H1 (cell line): Measurements from ENCODE around the gene PTPN3. TPM values are rescaled to one million over a fixed set of nuclear protein-coding genes. Genes with fewer than 3 reads are reported as not detected.

Experiments
- CTCF ChIA-PET: fragments of 300-600 bp; sonication (Branson Sonifier 250); formaldehyde crosslinking; loops from one replicate; lab custom pipeline; 2021; ENCODE audit not compliant: partially characterized antibody; lab: Charles Lee
- POLR2A ChIA-PET: fragments of 300-600 bp; sonication (Branson Sonifier 250); formaldehyde crosslinking; loops from one replicate; lab custom pipeline; 2021; ENCODE audit warnings: inconsistent platforms; ENCODE audit not compliant: partially characterized antibody; lab: Charles Lee
- DNase-seq, 2 experiments: peaks; one replicate each; pipeline versions ENCODE4 v3.0.0 to v3.0.0-alpha.2; 2010 to 2022; ENCODE audit warnings: low spot score in 2 of 2, low read depth in 1 of 2, mixed read lengths in 1 of 2
- FAIRE-seq: peaks from 2 replicates; lab custom pipeline; 2011; peaks lifted over from hg19 to GRCh38; lab: Jason Lieb, UNC
- H2AFZ ChIP-seq: 2 replicates; pipeline ENCODE4 v1.8.1; 2012; ENCODE audit warnings: low read length, inconsistent platforms
- H2AK5ac ChIP-seq: 2 replicates; pipeline ENCODE4 v1.6.1; 2013; ENCODE audit warnings: low read depth, low read length
- H2BK120ac ChIP-seq: replicated peaks from 2 replicates; pipeline ENCODE3; 2013; ENCODE audit warnings: low read depth, low read length, inconsistent platforms
- H2BK12ac ChIP-seq: 2 replicates; pipeline ENCODE4 v1.6.1; 2013; ENCODE audit warnings: low read depth, low read length
- H2BK15ac ChIP-seq: 2 replicates; pipeline ENCODE4 v1.6.1; 2013; ENCODE audit warnings: low read length
- H2BK20ac ChIP-seq: 2 replicates; pipeline ENCODE4 v1.6.1; 2013; ENCODE audit warnings: low read length
- H2BK5ac ChIP-seq: 2 replicates; pipeline ENCODE4 v1.6.1; 2013; ENCODE audit warnings: low read depth, low read length
- H3K14ac ChIP-seq: 2 replicates; pipeline ENCODE4 v1.6.1; 2013; ENCODE audit warnings: inconsistent platforms; ENCODE audit not compliant: insufficient read length
- H3K18ac ChIP-seq: 2 replicates; pipeline ENCODE4 v1.6.1; 2013; ENCODE audit warnings: low read length; ENCODE audit errors: extremely low read depth
- H3K23ac ChIP-seq: 2 replicates; pipeline ENCODE4 v1.6.1; 2013; ENCODE audit warnings: inconsistent platforms; ENCODE audit not compliant: insufficient read length
- H3K23me2 ChIP-seq: 2 replicates; pipeline ENCODE4 v1.6.1; 2013; ENCODE audit warnings: low read depth, low read length
- H3K27ac ChIP-seq: 2 replicates; pipeline ENCODE4 v1.6.1; 2011; ENCODE audit warnings: low read depth, low read length, inconsistent platforms
- H3K27me3 ChIP-seq, 4 experiments: replicated peaks in 1 of 4; 1 replicate in 1 of 4; 2 replicates in 3 of 4; pipeline versions ENCODE4 v1.6.1 to v1.8.1; 2011 to 2013; ENCODE audit warnings: low read length in 3 of 4, mild to moderate bottlenecking in 3 of 4, inconsistent platforms in 2 of 4, mixed read lengths in 2 of 4, moderate library complexity in 1 of 4; ENCODE audit not compliant: control insufficient read depth in 3 of 4, insufficient read depth in 3 of 4; ENCODE audit errors: extremely low read depth in 1 of 4
- H3K36me3 ChIP-seq, 4 experiments: 2 replicates each; pipeline versions ENCODE4 v1.6.1 to v1.8.1; 2011 to 2013; ENCODE audit warnings: mild to moderate bottlenecking in 4 of 4, low read length in 3 of 4, moderate library complexity in 2 of 4, control low read depth in 1 of 4, inconsistent platforms in 1 of 4; ENCODE audit not compliant: insufficient read depth in 4 of 4, control insufficient read depth in 2 of 4
- H3K4ac ChIP-seq: replicated peaks from 2 replicates; pipeline ENCODE3; 2013; ENCODE audit warnings: low read length, low read depth, mixed read lengths, inconsistent platforms; ENCODE audit not compliant: insufficient read length
- H3K4me1 ChIP-seq, 4 experiments: replicated peaks in 1 of 4; 1 replicate in 1 of 4; 2 replicates in 3 of 4; pipeline versions ENCODE4 v1.6.1 to v1.8.1; 2011 to 2013; ENCODE audit warnings: low read length in 3 of 4, inconsistent platforms in 2 of 4, mixed read lengths in 1 of 4; ENCODE audit not compliant: insufficient read depth in 4 of 4, control insufficient read depth in 3 of 4
- H3K4me2 ChIP-seq, 2 experiments: 2 replicates each; pipeline versions ENCODE4 v1.6.1 to v1.8.1; 2011 to 2013; ENCODE audit warnings: low read depth in 2 of 2, low read length in 2 of 2, control low read depth in 1 of 2, inconsistent platforms in 1 of 2, mild to moderate bottlenecking in 1 of 2; ENCODE audit not compliant: insufficient read depth in 1 of 2
- H3K4me3 ChIP-seq, 4 experiments: fragments of 200-600, 300-600 bp in 1 of 4; sonication (generic), shearing (Covaris generic), sonication (Bioruptor Twin) in 1 of 4; 2 replicates each; pipeline versions ENCODE4 v1.5.1 to v1.8.1; 2011 to 2016; ENCODE audit warnings: low read length in 4 of 4, low read depth in 3 of 4, control low read depth in 2 of 4, inconsistent platforms in 2 of 4, mild to moderate bottlenecking in 2 of 4, mixed read lengths in 1 of 4, moderate library complexity in 1 of 4; ENCODE audit not compliant: insufficient read depth in 2 of 4; ENCODE audit errors: extremely low read depth in 1 of 4
- H3K56ac ChIP-seq: replicated peaks from 2 replicates; pipeline ENCODE3; 2013; ENCODE audit warnings: low read depth, mild to moderate bottlenecking, mixed read lengths, low read length, inconsistent platforms; ENCODE audit not compliant: insufficient read length
- H3K79me1 ChIP-seq: 2 replicates; pipeline ENCODE4 v1.6.1; 2013; ENCODE audit warnings: low read depth, low read length, control low read depth
- H3K79me2 ChIP-seq, 2 experiments: 2 replicates each; pipeline versions ENCODE4 v1.6.1 to v1.8.1; 2012 to 2013; ENCODE audit warnings: low read length in 2 of 2, mild to moderate bottlenecking in 2 of 2, inconsistent platforms in 1 of 2; ENCODE audit not compliant: insufficient read depth in 2 of 2, control insufficient read depth in 1 of 2
- H3K9ac ChIP-seq, 4 experiments: replicated peaks in 1 of 4; 1 replicate in 1 of 4; 2 replicates in 3 of 4; pipeline versions ENCODE4 v1.6.1 to v1.8.1; 2011 to 2013; ENCODE audit warnings: low read depth in 3 of 4, low read length in 3 of 4, control low read depth in 2 of 4, mild to moderate bottlenecking in 2 of 4, moderate library complexity in 2 of 4, inconsistent platforms in 1 of 4; ENCODE audit errors: extremely low read depth in 1 of 4
- H3K9me3 ChIP-seq, 2 experiments: 2 replicates each; pipeline versions ENCODE4 v1.6.1 to v1.8.1; 2012 to 2013; ENCODE audit warnings: mild to moderate bottlenecking in 2 of 2, moderate library complexity in 2 of 2, control low read depth in 1 of 2, inconsistent platforms in 1 of 2, low read depth in 1 of 2, low read length in 1 of 2, mixed read lengths in 1 of 2; ENCODE audit not compliant: insufficient read depth in 2 of 2
- H4K20me1 ChIP-seq, 2 experiments: replicated peaks in 1 of 2; 2 replicates each; pipeline versions ENCODE3 to v1.8.1; 2011 to 2013; ENCODE audit warnings: inconsistent platforms in 2 of 2, low read length in 2 of 2, mild to moderate bottlenecking in 1 of 2; ENCODE audit not compliant: insufficient read depth in 2 of 2, control insufficient read depth in 1 of 2
- H4K5ac ChIP-seq: 2 replicates; pipeline ENCODE4 v1.6.1; 2013; ENCODE audit warnings: low read length, low read depth, mixed read lengths, inconsistent platforms; ENCODE audit not compliant: insufficient read length
- H4K8ac ChIP-seq: 2 replicates; pipeline ENCODE4 v1.8.0; 2013; ENCODE audit warnings: mild to moderate bottlenecking, moderate library complexity, low read length, inconsistent platforms; ENCODE audit not compliant: insufficient read depth; ENCODE audit errors: extremely low read depth
- H4K91ac ChIP-seq: replicated peaks from 2 replicates; pipeline ENCODE3; 2013; ENCODE audit warnings: low read length, mixed read lengths, inconsistent platforms; ENCODE audit not compliant: insufficient read length
- BCL11A ChIP-seq, 2 experiments: IDR thresholded peaks; one replicate each; pipeline ENCODE4 v1.6.1; 2011; ENCODE audit warnings: low read depth in 2 of 2, low read length in 2 of 2, mild to moderate bottlenecking in 2 of 2
- CHD1 ChIP-seq: IDR thresholded peaks from 2 replicates; pipeline ENCODE4 v1.6.1; 2012; ENCODE audit warnings: low read depth, low read length, improper control_type of control experiment
- NANOG ChIP-seq: IDR thresholded peaks from 2 replicates; pipeline ENCODE4 v1.6.1; 2011; ENCODE audit warnings: low read length, low read depth, mild to moderate bottlenecking, inconsistent platforms; ENCODE audit not compliant: insufficient read depth, poor library complexity, severe bottlenecking
- RBBP5 ChIP-seq: IDR thresholded peaks from 2 replicates; pipeline ENCODE4 v1.7.1; 2012; ENCODE audit warnings: low read depth, mild to moderate bottlenecking, inconsistent platforms, low read length, moderate library complexity, borderline replicate concordance
- YY1 ChIP-seq: IDR thresholded peaks from 2 replicates; pipeline ENCODE4 v1.6.1; 2011; ENCODE audit warnings: low read depth, mild to moderate bottlenecking, low read length
- WGBS, 2 experiments: shearing (Covaris generic) in 1 of 2; methylation state at CpG; one replicate each; pipeline versions ENCODE4 v1.1.6 to v1.1.7; 2013 to 2015; ENCODE audit warnings: low lambda C conversion rate in 2 of 2, mixed read lengths in 2 of 2, inconsistent platforms in 1 of 2, low coverage in 1 of 2, missing lambda C conversion rate in 1 of 2; ENCODE audit not compliant: insufficient replicate concordance in 2 of 2, insufficient coverage in 1 of 2, insufficient read length in 1 of 2; ENCODE audit errors: extremely low coverage in 1 of 2, missing lambda C conversion rate in 1 of 2; 5-methylcytosine and 5-hydroxymethylcytosine counted together
- polyA plus RNA-seq, 7 experiments: library from polyadenylated mRNA; depleted of rRNA in 3 of 7; stranded (reverse) in 5 of 7; unstranded in 2 of 7; fragments of >200 nt in 5 of 7; fragments of 200-250 nt in 2 of 7; gene quantifications; 1 replicate in 5 of 7; 2 replicates in 1 of 7; 4 replicates in 1 of 7; pipeline versions ENCODE4 v1.2.1 to v1.2.3, GENCODE V29; 2011 to 2013; ENCODE audit warnings: missing spikeins in 2 of 7, mixed read lengths in 2 of 7
- total RNA-seq: library from RNA; stranded (reverse); fragmentation: NEBNext Ultra II Directional; extraction: Animal tissue kit (Norgen Biotek cat#: 25700); gene quantifications from 2 replicates; pipeline ENCODE4 v1.2.1, GENCODE V29; 2021

PTPN3 gene
- total and polyA plus RNA-seq, 2 of the 8 experiments (the other 6 are each of a cell fraction or from before 2014, with no cell fraction given) = 2.9 to 3.7 TPM

- H3K23ac ChIP-seq = no peak overlapping the region
- H3K56ac ChIP-seq = no peak overlapping the region
- no peak overlapping the region for H3K27ac ChIP-seq
- no peak overlapping the region for H2AFZ ChIP-seq
- no peaks in the 10 kb centered on the region for H3K27me3 ChIP-seq
- H4K5ac ChIP-seq = no peak overlapping the region
- H3K79me2 ChIP-seq = no peaks in the 10 kb centered on the region
- POLR2A ChIA-PET = no interaction called here
- 82% methylated on average over 10 of the region's 12 CpGs; no CpG with 5 or more reads in 1 of the 2 experiments for WGBS, 2 experiments
- no peak overlapping the region for H2BK20ac ChIP-seq
- H2AK5ac ChIP-seq = peak overlapping the region; percentile 8; the same call in 1 of the 2 replicates
- H3K4me3 ChIP-seq = no peak overlapping the region
- DNase-seq = no peak
- no peak overlapping the region for H3K9ac ChIP-seq
- no peak overlapping the region for H3K4ac ChIP-seq
- H3K36me3 ChIP-seq = no peaks in the 10 kb centered on the region
- no peaks in the 10 kb centered on the region for H3K23me2 ChIP-seq
- peak overlapping the region; percentile 41 for H4K91ac ChIP-seq
- no peaks in the 10 kb centered on the region for H3K79me1 ChIP-seq
- H3K4me2 ChIP-seq = no peak overlapping the region
- H2BK12ac ChIP-seq = no peak overlapping the region
- H3K18ac ChIP-seq = peak overlapping the region; percentile 60; the same call in 1 of the 2 replicates
- no peak for FAIRE-seq
- no peaks in the 10 kb centered on the region for H3K9me3 ChIP-seq
- TF ChIP-seq CHD1 (no peak), BCL11A (IDR thresholded peaks at IDR 0.05; ENCODE audit: low read depth in 2 of 2, low read length in 2 of 2) (no peak), NANOG (no peak), YY1 (no peak), RBBP5 (no peak)
- H3K14ac ChIP-seq = no peak overlapping the region
- peaks cover 0 to 6% (median 0%) of the 10 kb centered on the region in 4 experiments; a peak in 2 of 7 replicates for H3K4me1 ChIP-seq
- H2BK15ac ChIP-seq = no peak overlapping the region
- no peaks in the 10 kb centered on the region for H4K20me1 ChIP-seq
- no peak overlapping the region for H4K8ac ChIP-seq
- H2BK120ac ChIP-seq = no peak overlapping the region
- CTCF ChIA-PET = interaction anchor here (1.0 to 15.2 kb wide), 11 partner anchors 7 to 39 kb away, joined by 3 to 236 read pairs (median 6); no protein-coding TSS in a partner anchor
- H2BK5ac ChIP-seq = peak overlapping the region; percentile 60; the same call in 1 of the 2 replicates
Observed at GRCh38 chr9:109449036-109449798, 48.9 kb downstream of the PTPN3 start.
